HG03175 (cell line): ENCODE measurements around the gene RAB3IL1.
"Not testable (repeated sequence)": the region's sequence is repeated elsewhere in the genome, so short reads cannot be mapped to it uniquely, and the experiment has no call there.

Source experiments
- ATAC-seq: cut with Tn5 transposase; IDR thresholded peaks from one replicate; pipeline ENCODE4 v1.9.1; 2021; ENCODE audit warnings: mild to moderate bottlenecking, moderate library complexity; ENCODE audit not compliant: unreplicated experiment

The RAB3IL1 gene

GRCh38 chr11:61917334-61918109 lies at the start of gene RAB3IL1:
RAB3IL1 (minus strand) TSS chr11:61917566; CDS start chr11:61917367, 199 bp downstream.
- no peak for ATAC-seq

GRCh38 chr11:61966734-61967115 lies 49.4 kb upstream of the RAB3IL1 start:
- ATAC-seq = no peak

GRCh38 chr11:61964666-61965271 lies 47.4 kb upstream of the RAB3IL1 start:
- ATAC-seq = not testable (repeated sequence)

- ATAC-seq = no peak
Observed at GRCh38 chr11:61964058-61964665, 46.8 kb upstream of the RAB3IL1 start.

GRCh38 chr11:61963282-61964057 lies 46.1 kb upstream of the RAB3IL1 start:
- ATAC-seq = no peak

GRCh38 chr11:61963016-61963281 lies 45.6 kb upstream of the RAB3IL1 start:
- ATAC-seq = no peak

GRCh38 chr11:61962213-61963015 lies 45.0 kb upstream of the RAB3IL1 start:
- no peak for ATAC-seq

- ATAC-seq = no peak
Observed at GRCh38 chr11:61961570-61962212, 44.3 kb upstream of the RAB3IL1 start.

- no peak for ATAC-seq
Observed at GRCh38 chr11:61960532-61960931, 43.2 kb upstream of the RAB3IL1 start.

- no peak for ATAC-seq
Observed at GRCh38 chr11:61959678-61960077, 42.3 kb upstream of the RAB3IL1 start.

GRCh38 chr11:61959114-61959513 lies 41.7 kb upstream of the RAB3IL1 start:
- ATAC-seq = no peak

GRCh38 chr11:61958590-61958989 lies 41.2 kb upstream of the RAB3IL1 start:
- ATAC-seq = no peak

GRCh38 chr11:61957021-61957770 lies 39.8 kb upstream of the RAB3IL1 start:
- no peak for ATAC-seq

GRCh38 chr11:61956191-61957020 lies 39.0 kb upstream of the RAB3IL1 start:
- ATAC-seq = no peak

- ATAC-seq = no peak
Observed at GRCh38 chr11:61955422-61956135, 38.2 kb upstream of the RAB3IL1 start.

- no peak for ATAC-seq
Observed at GRCh38 chr11:61954851-61955421, 37.6 kb upstream of the RAB3IL1 start.

GRCh38 chr11:61954106-61954850 lies 36.9 kb upstream of the RAB3IL1 start:
- no peak for ATAC-seq
